IPS DF 4.7 (cell line): ENCODE results near the gene SMYD3.

ENCODE experiments used
- DNase-seq: peaks from one replicate; pipeline ENCODE4 v3.0.0-alpha.2; 2013; ENCODE audit warnings: low spot score; ENCODE audit errors: extremely low read depth

The SMYD3 gene

DNA sequence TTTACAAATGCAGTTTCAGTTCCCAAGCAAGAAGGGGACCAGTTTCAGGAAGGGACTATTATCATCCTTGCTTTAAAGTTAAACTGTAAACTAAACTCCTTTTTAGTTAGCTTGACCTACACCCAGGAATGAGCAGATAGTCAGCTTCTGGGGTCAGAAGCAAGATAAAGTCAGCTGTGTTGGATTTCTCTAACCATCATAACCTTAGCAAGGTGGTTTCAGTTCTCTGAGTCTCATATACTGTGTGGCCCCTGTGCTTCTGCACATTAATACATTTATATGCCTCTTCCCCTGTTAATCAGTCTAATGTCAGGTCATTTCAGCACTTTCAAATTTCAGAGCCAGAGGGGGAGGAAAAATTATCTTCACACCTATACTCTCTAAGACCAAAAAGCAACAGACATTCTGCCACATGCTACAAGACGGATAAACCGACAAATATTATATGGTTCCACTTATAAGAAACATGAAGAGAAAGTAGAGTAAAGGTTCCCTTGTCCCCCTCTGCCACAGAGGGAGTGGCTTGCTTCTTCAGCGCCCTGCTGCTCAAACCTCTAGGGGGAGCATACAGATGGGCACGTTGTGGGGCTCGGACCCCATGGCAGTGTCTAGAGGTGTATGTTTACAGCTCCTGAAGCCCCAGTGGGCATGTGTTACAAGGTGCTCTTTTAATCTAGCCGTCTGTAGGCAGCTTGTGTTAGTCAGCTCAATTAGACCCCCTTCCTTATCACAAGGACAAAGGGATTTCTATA lies 89.1 kb downstream of the SMYD3 start:
- no peak for DNase-seq

DNA sequence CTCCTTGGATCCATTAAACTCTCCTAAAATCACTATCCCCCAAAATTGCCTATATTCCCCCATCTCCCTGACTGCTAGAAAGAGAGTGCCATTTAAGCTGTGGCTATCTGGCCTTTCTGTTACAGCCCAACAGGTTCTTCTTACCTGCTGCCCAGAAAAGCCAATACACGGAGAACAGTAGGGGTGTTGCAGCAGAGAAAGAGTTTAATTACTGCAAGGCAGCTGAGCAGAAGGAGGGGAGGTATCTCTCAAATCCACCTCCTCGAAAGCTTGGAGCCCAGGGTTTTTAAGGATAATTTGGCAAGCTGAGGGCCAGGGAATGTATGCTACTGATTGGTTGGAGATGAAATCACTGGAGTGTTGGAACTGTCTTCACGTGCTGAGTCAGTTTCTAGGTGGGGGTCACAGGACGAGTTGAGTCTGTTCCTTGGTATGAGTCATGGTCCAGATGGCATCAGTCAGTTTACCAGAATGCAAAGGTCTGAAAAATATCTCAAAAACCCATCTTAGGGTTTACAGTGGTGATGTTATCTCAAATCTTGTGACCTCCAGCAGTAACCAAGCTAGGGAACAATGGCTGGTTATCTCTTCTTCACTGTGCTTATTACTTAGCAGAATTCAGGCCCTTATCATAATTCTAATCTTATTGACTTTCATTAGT lies 89.8 kb downstream of the SMYD3 start:
- DNase-seq: no peak

- DNase-seq: no peak
Measured at GRCh38 chr1:246416261-246416660, 90.8 kb downstream of the SMYD3 start.

GRCh38 chr1:246415028-246415427 lies 92.1 kb downstream of the SMYD3 start:
- no peak for DNase-seq

DNA sequence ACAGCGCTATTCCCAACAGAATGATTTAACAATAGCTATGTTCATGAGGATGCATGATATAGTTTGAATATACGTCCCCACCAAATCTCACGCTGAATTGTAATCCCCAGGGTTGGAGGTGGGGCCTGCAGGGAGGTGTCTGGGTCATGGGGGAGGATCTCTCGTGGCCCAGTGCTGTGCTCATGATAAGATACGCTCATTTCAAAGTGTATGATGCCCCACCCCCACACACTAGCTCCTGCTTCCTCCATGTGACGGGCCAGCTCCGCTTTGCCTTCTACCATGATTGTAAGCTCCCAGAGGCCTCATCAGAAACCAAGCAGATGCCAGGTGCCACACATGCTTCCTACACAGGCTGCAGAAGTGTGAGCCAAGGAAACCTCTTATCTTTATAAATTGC lies 93.6 kb downstream of the SMYD3 start:
- no peak for DNase-seq

DNA sequence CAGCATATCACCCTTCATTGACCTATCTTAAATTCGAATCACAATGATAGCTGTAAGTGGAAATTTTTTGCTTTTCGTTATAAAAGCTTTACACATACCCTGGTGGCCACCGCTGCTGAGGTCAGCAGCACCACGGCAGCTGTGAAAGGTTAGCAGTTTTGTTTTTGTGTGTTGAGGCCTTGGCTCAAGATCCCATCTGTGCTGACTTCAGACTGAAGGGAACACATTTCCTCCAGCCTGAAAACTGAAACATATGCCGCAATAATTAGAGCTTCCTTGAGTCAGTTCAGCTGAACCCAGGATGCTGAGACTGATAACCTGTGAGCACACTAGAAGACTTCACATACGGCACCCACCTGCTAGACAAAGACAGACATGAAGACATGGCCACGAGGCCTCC lies 103.0 kb downstream of the SMYD3 start:
- no peak for DNase-seq

DNA sequence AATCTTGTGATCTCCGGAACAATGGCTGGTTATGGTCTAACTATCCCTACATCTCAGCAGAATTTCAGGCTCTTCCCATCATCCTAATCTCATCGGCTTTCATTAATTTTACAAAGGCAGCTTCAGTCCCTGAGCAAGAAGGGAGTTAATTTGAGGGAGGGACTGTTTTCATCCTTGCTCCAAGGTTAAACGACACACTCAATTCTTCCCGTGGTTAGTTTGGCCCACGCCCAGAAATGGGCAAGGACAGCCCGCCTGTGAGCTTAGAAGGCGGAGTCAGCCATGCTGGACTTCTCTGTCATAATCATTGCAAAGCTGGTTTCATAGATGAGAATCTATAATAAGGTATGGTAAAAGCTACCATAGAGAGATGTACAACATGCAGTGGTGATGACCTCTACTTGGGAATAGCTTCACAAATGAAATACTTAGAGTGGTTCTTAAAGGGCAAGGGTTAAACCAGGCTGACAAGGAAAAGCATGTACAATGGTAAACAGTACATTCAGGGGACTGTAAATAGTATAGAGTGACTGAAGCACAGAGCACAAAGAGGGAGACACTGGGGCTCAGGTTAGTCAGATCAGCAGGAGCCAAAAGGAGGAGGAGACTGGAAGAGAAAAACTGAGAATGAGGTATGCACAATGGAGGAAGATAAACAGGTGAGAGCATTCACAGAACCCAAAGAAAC lies 108.8 kb downstream of the SMYD3 start:
- DNase-seq: no peak

DNA sequence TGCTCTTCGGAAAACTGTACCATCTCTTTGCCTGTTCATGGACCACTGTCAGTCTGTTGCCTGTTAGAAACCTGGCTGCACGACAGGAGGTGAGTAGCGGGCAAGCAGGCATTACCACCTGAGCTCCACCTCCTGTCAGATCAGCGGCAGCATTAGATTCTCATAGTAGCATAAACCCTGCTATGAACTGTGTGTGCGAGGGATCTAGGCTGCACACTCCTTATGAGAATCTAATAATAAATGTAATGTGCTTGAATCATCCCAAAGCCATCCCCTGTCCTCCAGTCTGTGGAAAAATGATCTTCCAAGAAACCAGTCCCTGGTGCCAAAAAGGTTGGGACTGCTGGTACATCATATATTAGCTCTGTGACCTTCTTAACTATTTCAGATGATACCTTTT lies 110.0 kb downstream of the SMYD3 start:
- DNase-seq: no peak

DNA sequence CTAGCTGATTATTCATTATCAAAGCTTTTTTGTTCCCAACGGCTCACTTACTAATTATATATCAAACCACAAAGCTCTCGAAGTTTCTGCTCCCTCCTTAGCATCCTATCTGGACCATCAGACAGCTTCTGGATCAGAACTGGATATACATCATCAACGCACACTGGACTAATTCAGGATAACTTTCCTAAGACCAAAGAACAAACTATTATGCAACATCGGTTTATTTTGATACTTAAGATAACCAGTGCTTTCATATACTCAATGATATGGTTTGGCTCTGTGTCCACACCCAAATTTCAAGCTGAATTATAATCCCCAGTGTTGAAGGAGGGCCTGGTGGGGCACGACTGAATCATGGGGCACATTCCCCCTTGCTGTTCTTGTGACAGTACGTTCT lies 110.8 kb downstream of the SMYD3 start:
- no peak for DNase-seq

GRCh38 chr1:246394121-246394520 lies 113.0 kb downstream of the SMYD3 start:
- no peak for DNase-seq

DNA sequence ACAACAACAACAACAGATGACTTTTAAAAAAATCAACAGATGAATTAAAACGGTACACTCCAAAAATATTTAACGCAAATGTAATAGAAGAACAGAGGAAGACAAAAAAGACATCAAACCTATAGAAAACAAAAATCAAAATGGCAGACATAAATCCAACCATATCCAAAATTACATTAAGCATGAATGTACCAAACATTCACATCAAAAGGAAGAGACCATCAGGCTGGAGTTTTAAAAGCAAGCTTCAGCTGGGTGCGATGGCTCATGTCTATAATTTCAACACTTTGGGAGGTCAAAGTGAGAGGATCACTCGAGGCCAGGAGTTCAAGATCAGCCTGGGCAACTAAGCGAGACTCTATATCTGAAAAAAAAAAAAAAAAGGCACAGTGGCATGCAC lies 116.2 kb downstream of the SMYD3 start:
- DNase-seq: no peak

DNA sequence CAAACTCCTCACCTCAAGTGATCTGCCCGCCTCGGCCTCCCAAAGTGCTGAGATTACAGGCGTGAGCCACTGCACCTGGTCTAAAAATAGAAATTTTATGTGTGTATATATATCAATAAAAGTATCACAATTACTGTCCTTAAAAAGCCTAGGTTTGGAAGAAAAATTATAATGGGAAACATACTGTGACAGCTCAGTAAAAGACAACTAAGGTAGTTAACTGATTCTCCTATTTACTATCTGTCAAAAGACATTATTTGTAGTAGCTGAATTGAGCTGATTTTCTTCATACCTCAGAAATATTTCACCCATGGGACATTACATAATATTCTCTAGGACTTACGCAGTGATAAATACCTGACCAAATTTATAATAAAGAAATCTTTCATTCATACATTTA lies 122.5 kb downstream of the SMYD3 start:
- no peak for DNase-seq

DNA sequence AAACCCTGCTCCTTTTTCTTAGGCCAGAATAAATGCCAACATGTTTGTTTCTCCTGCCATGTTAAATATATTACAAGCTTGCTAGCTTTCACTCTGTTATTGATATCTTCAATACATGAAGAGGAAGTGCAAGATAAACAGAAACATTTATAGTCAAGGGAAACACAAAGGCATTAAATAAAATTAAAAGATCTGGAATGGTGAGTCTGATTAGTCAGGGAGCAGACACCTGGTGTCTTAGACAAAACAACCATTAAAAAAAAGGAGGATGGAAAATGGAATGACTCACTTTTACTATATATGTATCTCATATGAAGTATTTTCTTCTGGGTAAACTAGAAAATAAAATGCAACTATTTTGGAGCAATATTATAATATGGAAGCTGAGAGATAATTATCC lies 123.3 kb downstream of the SMYD3 start:
- no peak for DNase-seq

GRCh38 chr1:246383239-246383589 lies 123.9 kb downstream of the SMYD3 start:
- no peak for DNase-seq

GRCh38 chr1:246382589-246383238 lies 124.4 kb downstream of the SMYD3 start:
- no peak for DNase-seq

DNA sequence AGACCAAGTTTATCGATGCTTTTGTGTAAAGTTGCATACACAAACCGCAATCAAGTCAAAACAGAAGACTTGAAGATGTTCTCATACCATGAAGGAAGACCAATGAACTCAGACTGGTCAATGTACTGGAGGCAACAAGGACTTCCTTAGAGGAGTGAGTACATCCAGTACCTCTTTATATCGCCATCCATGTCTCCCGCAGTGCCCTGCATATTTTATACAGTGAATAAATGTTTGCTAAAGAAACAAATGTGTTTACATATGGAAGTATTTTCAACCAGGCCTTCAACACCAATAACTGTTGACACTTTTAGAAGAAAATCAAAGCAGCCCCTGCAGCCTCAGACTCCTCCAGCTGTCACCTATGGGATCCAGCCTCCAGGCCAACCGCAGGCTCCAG lies 125.6 kb downstream of the SMYD3 start:
- no peak for DNase-seq

- no peak for DNase-seq
Measured at GRCh38 chr1:246377625-246378153, 129.4 kb downstream of the SMYD3 start.

DNA sequence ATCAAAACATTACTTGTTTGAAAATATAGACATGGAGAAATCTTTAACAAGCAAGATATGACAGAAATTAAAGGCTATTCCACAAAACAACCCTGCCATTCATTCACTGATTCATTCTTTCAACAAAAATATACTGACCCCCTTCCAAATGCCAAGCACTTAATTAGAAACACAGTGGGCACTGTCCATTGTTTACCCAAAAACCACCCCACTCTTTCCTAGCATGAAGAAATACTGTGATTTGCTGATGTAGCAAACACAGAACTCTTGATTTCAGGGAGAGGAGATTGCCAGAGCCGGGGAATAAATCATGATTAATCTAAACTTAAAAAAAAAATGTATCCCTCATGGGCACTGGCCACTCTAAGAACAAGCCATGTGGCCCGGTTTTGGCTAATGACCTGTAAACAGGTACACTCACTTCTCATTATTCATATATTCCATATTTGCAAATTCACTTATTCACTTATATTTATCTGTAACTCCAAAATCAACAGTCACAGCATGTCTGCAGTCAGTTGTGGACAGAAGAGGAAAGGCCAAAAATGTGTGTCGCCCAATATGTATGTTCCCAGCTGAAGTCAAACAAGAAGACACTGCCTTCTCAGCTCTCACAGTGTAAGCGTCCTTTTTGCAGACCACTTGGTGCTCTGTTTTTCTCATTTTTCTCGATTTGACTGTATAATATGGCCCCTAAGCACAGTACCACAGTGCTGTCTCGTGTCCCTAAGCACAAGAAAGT lies 133.1 kb downstream of the SMYD3 start:
- DNase-seq: no peak

DNA sequence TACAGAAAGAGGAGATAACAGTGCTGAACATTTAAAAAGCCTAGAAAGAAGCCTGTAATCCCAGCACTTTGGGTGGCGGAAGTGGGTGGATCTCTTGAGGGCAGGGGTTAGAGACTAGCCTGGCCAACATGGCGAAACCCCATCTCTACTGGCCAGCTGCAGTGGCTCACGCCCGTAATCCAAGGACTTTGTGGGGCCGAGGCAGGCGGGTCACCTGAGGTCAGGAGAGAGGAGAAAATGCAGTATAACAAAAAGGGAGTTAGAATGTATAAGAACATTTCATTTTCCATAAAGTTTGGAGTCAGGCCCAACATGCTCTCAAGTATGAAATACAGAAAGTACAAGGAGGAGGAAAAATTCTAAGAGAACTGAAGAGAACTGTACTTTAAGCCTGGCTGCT lies 134.5 kb downstream of the SMYD3 start:
- DNase-seq: no peak

- DNase-seq: no peak
Measured at GRCh38 chr1:246367041-246367440, 140.0 kb downstream of the SMYD3 start.

DNA sequence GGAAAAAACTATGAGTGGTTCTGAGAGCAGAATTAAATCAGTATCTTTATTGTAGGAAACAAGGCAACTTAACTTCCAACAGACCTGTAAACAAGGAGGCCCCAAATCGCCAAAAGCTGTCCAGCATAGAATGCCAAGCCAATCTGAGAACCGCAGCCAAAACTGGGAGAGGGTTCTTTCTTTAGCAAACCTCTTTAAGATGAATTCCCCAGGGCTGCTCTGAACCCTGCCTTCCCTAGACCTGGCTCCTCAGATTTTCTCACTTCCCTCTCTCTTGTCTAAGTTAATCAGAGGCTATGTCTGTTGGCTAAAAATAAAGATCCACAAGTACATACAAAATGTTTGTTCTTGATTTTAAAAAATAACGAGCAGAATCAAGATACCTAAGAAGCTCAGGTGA lies 141.4 kb downstream of the SMYD3 start:
- DNase-seq: no peak
